Calu3 (cell line): ENCODE results near the gene DTHD1. TPM values are rescaled to one million over a fixed set of nuclear protein-coding genes. Genes with fewer than 3 reads are reported as not detected.

ENCODE experiments used
- BruUV-seq: library from RNA; stranded (reverse); fragments of 400-500 nt; replicated peaks from 2 replicates; lab custom pipeline; 2021; lab: Mats Ljungman, UMichigan
- CTCF ChIA-PET: fragments of 300-600 bp; sonication (Branson Sonifier 250); formaldehyde crosslinking; loops from one replicate; lab custom pipeline; 2022; ENCODE audit warnings: antibody characterized with exemption; lab: Charles Lee
- DNase-seq: peaks from one replicate; pipeline ENCODE4 v3.0.0; 2022
- H3K27ac Mint-ChIP-seq: one replicate; pipeline ENCODE4 v1.8.0; 2022; ENCODE audit warnings: mixed read lengths; ENCODE audit not compliant: unreplicated experiment
- H3K27me3 Mint-ChIP-seq: one replicate; pipeline ENCODE4 v1.8.0; 2022; ENCODE audit warnings: mixed read lengths; ENCODE audit not compliant: unreplicated experiment
- H3K36me3 Mint-ChIP-seq: one replicate; pipeline ENCODE4 v1.8.0; 2022; ENCODE audit warnings: mild to moderate bottlenecking, moderate library complexity, mixed read lengths; ENCODE audit not compliant: insufficient read depth, unreplicated experiment
- H3K4me1 Mint-ChIP-seq: one replicate; pipeline ENCODE4 v1.8.0; 2022; ENCODE audit warnings: mild to moderate bottlenecking, low read depth, mixed read lengths; ENCODE audit not compliant: unreplicated experiment
- H3K4me3 Mint-ChIP-seq: one replicate; pipeline ENCODE4 v1.8.0; 2022; ENCODE audit warnings: mild to moderate bottlenecking, low read depth, moderate library complexity, mixed read lengths; ENCODE audit not compliant: unreplicated experiment
- H3K9me3 Mint-ChIP-seq: one replicate; pipeline ENCODE4 v1.8.0; 2022; ENCODE audit warnings: low read depth, mixed read lengths; ENCODE audit not compliant: unreplicated experiment
- CTCF ChIP-seq: fragments of 200-600 bp; IDR thresholded peaks from one replicate; pipeline ENCODE4 v1.8.0; 2022; ENCODE audit warnings: antibody characterized with exemption; ENCODE audit not compliant: unreplicated experiment
- intact Hi-C: fragments of 100-400 bp; cut with micrococcal nuclease; formaldehyde crosslinking; loops from one replicate; pipeline ENCODE4 v1.10.0; 2022; ENCODE audit not compliant: unreplicated experiment
- total RNA-seq: library from RNA; stranded (reverse); gene quantifications from 2 replicates; pipeline ENCODE4 v1.2.3, GENCODE V29; 2022

The DTHD1 gene
- total RNA-seq, 1 experiment from 2014 or later: not detected

GRCh38 chr4:36286481-36286871 is 5.1 kb downstream of the DTHD1 start:
- H3K4me3 Mint-ChIP-seq: no peak overlapping the region
- no TSS peak for BruUV-seq
- H3K4me1 Mint-ChIP-seq: peaks cover 15% of the 10 kb centered on the region
- CTCF ChIA-PET: interaction anchor here (0.9 kb wide), 1 partner anchor 107 kb away, joined by 4 read pairs; no protein-coding TSS in a partner anchor
- TF ChIP-seq CTCF: no peak
- no peaks in the 10 kb centered on the region for H3K36me3 Mint-ChIP-seq
- H3K9me3 Mint-ChIP-seq: no peaks in the 10 kb centered on the region
- no peaks in the 10 kb centered on the region for H3K27me3 Mint-ChIP-seq
- no peak for DNase-seq
- no peak overlapping the region for H3K27ac Mint-ChIP-seq
- intact Hi-C loops: loop anchor here (5.0 kb wide), 1 partner anchor 44 kb away; the partner anchor contains the start of gene ARAP2

- Mint-ChIP-seq H3K27me3 (no peaks in the 10 kb centered on the region), H3K9me3 (no peaks in the 10 kb centered on the region), H3K4me3 (no peak overlapping the region), H3K4me1 (peaks cover 10% of the 10 kb centered on the region), H3K27ac (no peak overlapping the region), H3K36me3 (no peaks in the 10 kb centered on the region)
- BruUV-seq: no TSS peak
- CTCF ChIA-PET: no interaction called here
- intact Hi-C loops: loop anchor here (5.0 kb wide), 1 partner anchor 47 kb away; the partner anchor contains the start of gene ARAP2
- DNase-seq: no peak
- no peak for TF ChIP-seq CTCF
These were observed 7.5 kb downstream of the DTHD1 start for GRCh38 chr4:36288731-36289426.

GRCh38 chr4:36290641-36291040 is 9.2 kb downstream of the DTHD1 start:
- Mint-ChIP-seq H3K4me3 (no peak overlapping the region), H3K36me3 (no peaks in the 10 kb centered on the region), H3K9me3 (no peaks in the 10 kb centered on the region), H3K4me1 (peaks cover 9% of the 10 kb centered on the region), H3K27ac (no peak overlapping the region), H3K27me3 (no peaks in the 10 kb centered on the region)
- no peak for TF ChIP-seq CTCF
- CTCF ChIA-PET: no interaction called here
- BruUV-seq: no TSS peak
- no peak for DNase-seq
- intact Hi-C loops: no loop called here

- Mint-ChIP-seq H3K27ac (no peak overlapping the region), H3K4me3 (no peak overlapping the region), H3K27me3 (no peaks in the 10 kb centered on the region), H3K4me1 (no peaks in the 10 kb centered on the region), H3K36me3 (no peaks in the 10 kb centered on the region), H3K9me3 (no peaks in the 10 kb centered on the region)
- CTCF ChIA-PET: no interaction called here
- intact Hi-C loops: no loop called here
- no peak for DNase-seq
- no TSS peak for BruUV-seq
- no peak for TF ChIP-seq CTCF
These were observed 11.3 kb downstream of the DTHD1 start for GRCh38 chr4:36292556-36293188.
